GM12892 (cell line): ENCODE measurements around the gene PTPRH.

Experiments used
- POLR2AphosphoS5 ChIP-seq: IDR thresholded peaks from 2 replicates; pipeline ENCODE4 v1.6.1; 2011; ENCODE audit warnings: low read depth, low read length, control low read depth
- TAF1 ChIP-seq: IDR thresholded peaks from 2 replicates; pipeline ENCODE4 v1.6.1; 2011; ENCODE audit warnings: low read depth, mild to moderate bottlenecking, control low read depth, low read length, borderline replicate concordance

GRCh38 chr19:55160986-55161365, 48.3 kb downstream of the PTPRH start:
- no peak for TF ChIP-seq TAF1
- TF ChIP-seq POLR2AphosphoS5, result no peak
